ENCODE results near the gene IL10.

- no peak for TF ChIP-seq POLR2AphosphoS5 (IDR thresholded peaks at IDR 0.05; ENCODE audit: borderline replicate concordance, low read depth, low read length)
- no peak for TF ChIP-seq EZH2 (IDR thresholded peaks at IDR 0.05)
- no peak for TF ChIP-seq FOXP2 (optimal IDR thresholded peaks at IDR 0.05; ENCODE audit: control extremely low read depth, extremely low read length, insufficient read depth)
Observed at GRCh38 chr1:206785182-206785765, 13.0 kb upstream of the IL10 start.
